KMS-11 (cell line): ENCODE measurements around the gene ST6GALNAC4.
A peak's percentile ranks its signal among the peaks of the same experiment; 100 is the strongest.

Experiments used
- H2AFZ ChIP-seq: fragments of 200-600 bp; sonication (generic); 2 replicates; pipeline ENCODE4 v1.6.1; 2016; ENCODE audit warnings: antibody characterized with exemption, mixed run types, low read depth
- H3K27ac ChIP-seq: fragments of 200-600 bp; sonication (generic); 2 replicates; pipeline ENCODE4 v1.6.1; 2016; ENCODE audit warnings: mild to moderate bottlenecking, mixed run types
- H3K27me3 ChIP-seq: fragments of 200-600 bp; sonication (generic); 2 replicates; pipeline ENCODE4 v1.6.1; 2017; ENCODE audit warnings: mild to moderate bottlenecking, low read depth, mixed run types, moderate library complexity; ENCODE audit not compliant: insufficient read depth
- H3K36me3 ChIP-seq: fragments of 200-600 bp; sonication (generic); 2 replicates; pipeline ENCODE4 v1.6.1; 2017; ENCODE audit warnings: mild to moderate bottlenecking, mixed run types; ENCODE audit not compliant: insufficient read depth
- H3K4me1 ChIP-seq: fragments of 200-600 bp; sonication (generic); 2 replicates; pipeline ENCODE4 v1.6.1; 2016; ENCODE audit warnings: mild to moderate bottlenecking, low read depth, mixed run types; ENCODE audit not compliant: poor library complexity, severe bottlenecking
- H3K4me2 ChIP-seq: fragments of 200-600 bp; sonication (generic); 2 replicates; pipeline ENCODE4 v1.7.0; 2016; ENCODE audit warnings: mild to moderate bottlenecking, mixed run types
- H3K4me3 ChIP-seq: fragments of 200-600 bp; sonication (generic); IDR thresholded peaks from 2 replicates; pipeline ENCODE4 v1.6.1; 2017; ENCODE audit warnings: low read depth, low read length, mixed read lengths; ENCODE audit not compliant: insufficient read depth
- H3K79me2 ChIP-seq: fragments of 200-600 bp; sonication (generic); 2 replicates; pipeline ENCODE4 v1.6.1; 2016; ENCODE audit warnings: low read depth, mixed run types; ENCODE audit not compliant: insufficient read depth
- H3K9ac ChIP-seq: fragments of 200-600 bp; sonication (generic); 2 replicates; pipeline ENCODE4 v1.6.1; 2016; ENCODE audit warnings: mild to moderate bottlenecking, mixed run types
- H4K20me1 ChIP-seq: fragments of 200-600 bp; sonication (generic); 2 replicates; pipeline ENCODE4 v1.6.1; 2016; ENCODE audit warnings: mild to moderate bottlenecking, mixed run types; ENCODE audit not compliant: insufficient read depth
- CTCF ChIP-seq: fragments of 200-600 bp; sonication (generic); conservative IDR thresholded peaks from 2 replicates; pipeline ENCODE4 v1.6.1; 2017; ENCODE audit warnings: low read depth, mild to moderate bottlenecking, antibody characterized with exemption, low read length, moderate library complexity, mixed read lengths

Gene ST6GALNAC4

GRCh38 chr9:127903557-127904475 is 13.0 kb downstream of the ST6GALNAC4 start:
- H4K20me1 ChIP-seq, result no peaks in the 10 kb centered on the region
- no peak overlapping the region for H2AFZ ChIP-seq
- no peak overlapping the region for H3K9ac ChIP-seq
- H3K4me2 ChIP-seq, result no peak overlapping the region
- H3K36me3 ChIP-seq, result no peaks in the 10 kb centered on the region
- H3K4me1 ChIP-seq, result peaks cover 26% of the 10 kb centered on the region
- H3K27ac ChIP-seq, result no peak overlapping the region
- no peaks in the 10 kb centered on the region for H3K79me2 ChIP-seq
- no peak for TF ChIP-seq CTCF
- H3K27me3 ChIP-seq, result no peaks in the 10 kb centered on the region
- no peak overlapping the region for H3K4me3 ChIP-seq

- peak within 1 kb of the TSS; percentile 52 for H2AFZ ChIP-seq
- TF ChIP-seq CTCF, result no peak
- H3K36me3 ChIP-seq, result no peaks in the 10 kb centered on the region; the same call in 1 of the 2 replicates
- H3K4me2 ChIP-seq, result peak within 1 kb of the TSS; percentile 84
- H4K20me1 ChIP-seq, result no peaks in the 10 kb centered on the region
- no peaks in the 10 kb centered on the region for H3K27me3 ChIP-seq
- 0 out of 2 replicates have a peak, but pooled peaks cover 4% of the 10 kb centered on the region for H3K79me2 ChIP-seq
- no peak within 1 kb of the TSS for H3K4me3 ChIP-seq
- H3K4me1 ChIP-seq, result peaks cover 12% of the 10 kb centered on the region
- peak within 1 kb of the TSS; percentile 74 for H3K9ac ChIP-seq
- H3K27ac ChIP-seq, result no peak within 1 kb of the TSS
These were observed 17.5 kb downstream of the ST6GALNAC4 start, which contains the start of gene ST6GALNAC6 for GRCh38 chr9:127899128-127899943. Gene ST6GALNAC6 (minus strand): TSS chr9:127899603. CDS start chr9:127897981, 1,622 bp downstream.

- no peak overlapping the region for H3K27ac ChIP-seq
- H3K4me1 ChIP-seq, result peaks cover 8% of the 10 kb centered on the region
- peak overlapping the region; percentile 84 for H3K4me2 ChIP-seq
- no peaks in the 10 kb centered on the region for H4K20me1 ChIP-seq
- H3K36me3 ChIP-seq, result no peaks in the 10 kb centered on the region; the same call in 1 of the 2 replicates
- peak overlapping the region; percentile 74 for H3K9ac ChIP-seq
- H2AFZ ChIP-seq, result no peak overlapping the region; the same call in 1 of the 2 replicates
- TF ChIP-seq CTCF, result no peak
- H3K4me3 ChIP-seq, result no peak overlapping the region
- H3K79me2 ChIP-seq, result 0 out of 2 replicates have a peak, but pooled peaks cover 4% of the 10 kb centered on the region
- no peaks in the 10 kb centered on the region for H3K27me3 ChIP-seq
These were observed 18.3 kb downstream of the ST6GALNAC4 start for GRCh38 chr9:127898433-127899127.

GRCh38 chr9:127897193-127897692 is 19.6 kb downstream of the ST6GALNAC4 start:
- Histone ChIP-seq H2AFZ (no peak overlapping the region), H3K9ac (no peak overlapping the region), H4K20me1 (no peaks in the 10 kb centered on the region), H3K4me1 (peaks cover 4% of the 10 kb centered on the region), H3K36me3 (no peaks in the 10 kb centered on the region; the same call in 1 of the 2 replicates), H3K4me2 (no peak overlapping the region), H3K4me3 (no peak overlapping the region), H3K79me2 (0 out of 2 replicates have a peak, but pooled peaks cover 4% of the 10 kb centered on the region), H3K27me3 (no peaks in the 10 kb centered on the region), H3K27ac (no peak overlapping the region)
- TF ChIP-seq CTCF, result no peak
